HG03558 (cell line): ENCODE measurements around the gene KRTAP10-7.
"Not testable (repeated sequence)": the region's sequence is repeated elsewhere in the genome, so short reads cannot be mapped to it uniquely, and the experiment has no call there.

Source experiments
- ATAC-seq: cut with Tn5 transposase; IDR thresholded peaks from one replicate; pipeline ENCODE4 v1.9.1; 2021; ENCODE audit warnings: moderate number of reproducible peaks; ENCODE audit not compliant: unreplicated experiment; ENCODE audit errors: extremely low read depth

KRTAP10-7 gene

GRCh38 chr21:44609193-44609592 lies 8.8 kb downstream of the KRTAP10-7 start:
- ATAC-seq, result no peak

GRCh38 chr21:44610157-44610843 lies 9.9 kb downstream of the KRTAP10-7 start:
- ATAC-seq, result not testable (repeated sequence)

- no peak for ATAC-seq
Observed at GRCh38 chr21:44611551-44611950, 11.2 kb downstream of the KRTAP10-7 start.

GRCh38 chr21:44612029-44612486 lies 11.7 kb downstream of the KRTAP10-7 start, which contains the start of gene KRTAP10-8:
TSS of gene KRTAP10-8 (plus strand) at chr21:44612079. CDS start at chr21:44612101, 22 bp downstream.
- no peak for ATAC-seq

GRCh38 chr21:44612669-44613229 lies 12.4 kb downstream of the KRTAP10-7 start:
- no peak for ATAC-seq

GRCh38 chr21:44613386-44614155 lies 13.2 kb downstream of the KRTAP10-7 start:
- ATAC-seq, result no peak

- ATAC-seq, result no peak
Observed at GRCh38 chr21:44614161-44614631, 13.8 kb downstream of the KRTAP10-7 start.

GRCh38 chr21:44614961-44615391 lies 14.6 kb downstream of the KRTAP10-7 start:
- no peak for ATAC-seq

GRCh38 chr21:44615466-44615865 lies 15.1 kb downstream of the KRTAP10-7 start:
- no peak for ATAC-seq

GRCh38 chr21:44615911-44616590 lies 15.7 kb downstream of the KRTAP10-7 start:
- no peak for ATAC-seq

GRCh38 chr21:44616591-44616926 lies 16.2 kb downstream of the KRTAP10-7 start:
- no peak for ATAC-seq

- no peak for ATAC-seq
Observed at GRCh38 chr21:44617071-44617501, 16.7 kb downstream of the KRTAP10-7 start.

GRCh38 chr21:44618504-44618903 lies 18.1 kb downstream of the KRTAP10-7 start:
- ATAC-seq, result no peak

GRCh38 chr21:44618909-44619308 lies 18.5 kb downstream of the KRTAP10-7 start:
- no peak for ATAC-seq

GRCh38 chr21:44619886-44620285 lies 19.5 kb downstream of the KRTAP10-7 start:
- ATAC-seq, result no peak

GRCh38 chr21:44623575-44623974 lies 23.2 kb downstream of the KRTAP10-7 start:
- no peak for ATAC-seq

GRCh38 chr21:44625756-44626155 lies 25.4 kb downstream of the KRTAP10-7 start:
- ATAC-seq, result no peak

GRCh38 chr21:44626262-44626661 lies 25.9 kb downstream of the KRTAP10-7 start:
- ATAC-seq, result no peak

GRCh38 chr21:44626673-44627143 lies 26.3 kb downstream of the KRTAP10-7 start, which contains the start of gene KRTAP10-9:
TSS of gene KRTAP10-9 (plus strand) at chr21:44627093. CDS start at chr21:44627172, 79 bp downstream.
- no peak for ATAC-seq

GRCh38 chr21:44627181-44627822 lies 26.9 kb downstream of the KRTAP10-7 start:
- not testable (repeated sequence) for ATAC-seq
